GM18502 (cell line): ENCODE measurements around the gene WLS.
A peak's percentile ranks its signal among the peaks of the same experiment; 100 is the strongest.

Source experiments
- ATAC-seq: cut with Tn5 transposase; IDR thresholded peaks from one replicate; pipeline ENCODE4 v1.9.1; 2021; ENCODE audit warnings: mild to moderate bottlenecking; ENCODE audit not compliant: unreplicated experiment, poor library complexity

The WLS gene

DNA sequence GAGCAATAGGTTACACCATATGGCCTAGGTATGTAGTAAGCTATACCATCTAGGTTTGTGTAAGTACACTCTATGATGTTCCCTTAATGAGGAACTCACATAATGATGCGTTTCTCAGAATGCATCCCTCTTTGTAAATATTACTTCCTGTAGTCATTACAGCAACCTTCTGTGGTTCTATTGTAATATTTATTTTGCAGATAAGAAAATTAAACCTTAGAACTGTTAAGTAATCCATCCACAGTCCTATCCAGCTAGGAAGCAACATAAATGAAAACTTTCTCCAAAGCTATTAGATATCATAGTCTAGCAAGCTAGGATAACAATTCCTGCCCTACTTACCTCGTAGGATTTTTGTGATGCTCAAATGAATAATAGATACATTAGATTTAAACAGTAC is 88.7 kb downstream of the WLS start:
- ATAC-seq, result no peak

DNA sequence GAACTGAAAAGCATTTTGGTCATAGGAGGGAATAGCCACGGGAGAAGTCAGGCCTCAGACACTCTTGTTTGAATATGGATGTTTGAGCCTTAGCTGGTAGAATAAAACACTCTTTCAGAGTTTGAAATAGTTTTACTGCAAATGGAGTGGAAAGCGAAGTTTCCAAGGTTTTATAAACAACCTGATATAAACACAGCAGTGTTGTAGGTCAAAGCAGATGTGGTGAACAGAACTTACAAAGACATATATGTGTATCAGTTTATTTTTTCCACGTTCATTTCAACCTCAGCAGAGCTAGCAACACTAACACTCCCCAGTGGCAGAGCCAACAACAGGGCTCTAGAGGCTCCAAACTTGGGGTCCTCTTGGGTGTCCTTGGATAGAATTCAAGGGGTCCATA is 89.9 kb downstream of the WLS start:
- no peak for ATAC-seq

DNA sequence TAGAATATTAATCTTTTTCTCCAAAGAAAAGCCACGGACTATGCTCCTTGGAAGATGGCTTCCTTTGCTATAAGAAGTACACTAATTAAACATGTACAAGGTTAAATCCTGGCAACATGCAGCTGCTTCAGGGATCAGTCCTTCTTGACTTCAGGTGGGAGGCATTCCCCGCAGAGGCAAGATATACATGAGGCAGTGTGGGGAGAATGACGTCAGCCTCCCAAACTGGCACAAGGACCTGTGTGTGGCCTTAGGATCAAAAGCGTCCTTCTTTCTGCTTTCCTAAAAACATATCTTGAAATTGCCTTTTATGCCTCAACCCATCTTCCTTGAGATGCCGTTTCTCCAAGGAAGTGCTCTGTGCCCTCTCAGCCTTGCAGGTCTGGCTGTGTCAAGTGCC is 90.3 kb downstream of the WLS start:
- ATAC-seq, result no peak

DNA sequence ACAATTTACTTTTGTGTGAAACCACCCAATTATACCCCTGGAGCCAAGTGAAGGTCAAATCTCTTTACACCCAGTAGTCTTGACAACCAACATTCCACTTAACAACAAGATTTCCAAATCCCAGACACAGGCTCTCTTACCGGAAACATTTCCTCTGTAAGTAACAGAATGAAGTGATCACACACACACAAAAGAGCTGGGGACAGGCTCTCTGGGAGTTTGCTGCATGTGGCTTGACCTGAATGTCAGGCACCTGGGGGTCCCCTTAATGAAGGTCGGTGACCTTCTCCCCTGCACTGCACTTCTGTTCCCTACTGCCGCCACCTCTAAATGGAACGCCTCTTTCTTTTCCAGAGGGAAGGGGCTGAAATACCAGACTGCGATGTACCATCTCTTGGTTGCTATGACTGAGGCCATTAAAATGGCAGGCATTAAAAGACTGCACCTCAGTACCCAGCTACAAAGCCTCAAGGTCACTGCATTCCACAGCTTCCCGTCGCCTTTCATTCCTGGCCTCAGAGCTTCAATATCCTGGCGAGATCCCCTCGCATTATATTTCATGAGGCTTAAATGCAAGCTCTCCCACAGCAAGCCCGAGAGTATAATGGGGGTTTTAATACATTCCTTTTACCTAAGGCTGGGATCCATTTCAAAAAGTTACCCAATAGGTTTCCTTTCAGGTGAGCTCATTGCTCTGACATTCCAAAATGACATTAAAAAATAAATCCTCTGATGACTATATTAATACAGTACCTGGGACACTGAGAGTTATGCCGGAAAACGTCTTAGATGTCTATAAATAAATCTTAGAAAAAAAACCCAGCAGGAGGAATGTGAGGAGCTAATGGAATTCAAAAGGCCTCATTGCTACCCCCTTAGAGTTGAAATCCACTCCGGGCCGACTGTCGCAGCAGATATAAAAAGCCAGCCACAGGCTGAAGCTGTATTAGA is 91.0 kb downstream of the WLS start:
- ATAC-seq, result no peak

DNA sequence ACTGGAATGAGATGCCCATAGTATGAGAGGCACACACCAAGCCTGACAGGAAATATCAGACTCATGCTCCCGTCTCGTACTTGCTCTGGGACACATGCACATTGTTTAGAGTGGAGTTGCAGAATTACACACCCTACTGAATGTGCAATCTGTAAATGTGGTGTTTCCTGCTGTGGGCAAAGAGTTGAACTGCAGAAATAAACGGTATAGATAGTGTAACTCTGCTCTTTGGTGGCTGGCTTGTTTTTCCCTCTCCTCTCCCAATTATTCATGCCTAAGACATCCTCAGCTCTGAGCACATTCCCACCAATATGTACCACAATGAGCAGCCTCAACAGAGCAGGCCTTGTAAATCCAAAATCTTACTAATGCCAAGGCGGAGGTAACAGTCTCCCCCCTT is 91.8 kb downstream of the WLS start:
- ATAC-seq, result no peak

DNA sequence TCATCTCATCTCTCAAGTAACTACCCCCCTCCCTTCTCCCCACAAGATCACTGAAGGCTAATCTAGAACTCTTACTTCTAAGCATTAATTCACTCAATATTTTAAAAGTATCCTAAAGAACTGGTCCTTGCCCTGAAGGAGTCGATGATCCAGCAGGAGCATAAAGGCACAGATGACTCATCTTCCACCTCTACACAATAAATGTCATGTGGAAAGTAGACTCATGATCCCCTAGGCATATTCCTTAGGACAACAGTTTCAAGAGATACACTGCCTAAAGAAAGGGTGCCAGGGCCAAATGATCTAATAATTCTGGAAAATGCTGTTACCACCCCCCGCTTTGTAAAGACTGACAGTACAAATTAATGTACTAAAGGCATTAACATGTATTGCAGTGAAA is 96.1 kb downstream of the WLS start:
- ATAC-seq, result no peak

DNA sequence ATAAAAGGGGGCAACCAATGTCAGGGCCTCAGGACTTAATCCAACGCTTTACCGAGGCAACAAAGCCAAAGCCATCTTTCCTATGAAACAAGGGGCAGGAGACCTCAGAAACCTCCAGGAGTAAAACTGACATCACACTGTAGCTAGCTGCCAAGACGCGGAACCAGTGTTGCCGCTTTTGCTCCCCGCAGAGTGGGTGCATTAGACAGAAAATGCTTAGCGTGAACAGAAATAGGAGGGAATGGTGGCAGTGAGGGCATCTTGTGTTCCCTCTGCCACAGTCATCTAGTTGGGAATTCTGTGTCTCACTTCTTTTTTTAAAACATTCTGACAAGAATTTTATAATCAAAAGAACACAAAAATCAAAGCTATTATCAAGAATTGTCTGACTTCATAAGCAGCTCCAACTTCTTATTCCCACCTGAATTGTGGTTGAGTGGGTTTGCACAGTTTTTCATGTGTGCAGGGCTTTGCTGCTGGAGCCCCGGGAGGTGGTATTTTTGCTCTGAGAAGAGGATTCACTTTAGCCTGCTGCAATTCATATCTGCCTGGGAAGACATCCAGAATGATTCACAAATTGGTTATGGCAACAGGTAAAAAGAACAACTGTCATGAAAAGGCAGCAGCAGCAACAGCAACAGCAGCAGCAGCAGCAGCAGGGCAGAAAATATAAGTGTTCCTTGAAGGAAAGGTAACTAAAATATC is 99.7 kb downstream of the WLS start:
- ATAC-seq, result no peak

DNA sequence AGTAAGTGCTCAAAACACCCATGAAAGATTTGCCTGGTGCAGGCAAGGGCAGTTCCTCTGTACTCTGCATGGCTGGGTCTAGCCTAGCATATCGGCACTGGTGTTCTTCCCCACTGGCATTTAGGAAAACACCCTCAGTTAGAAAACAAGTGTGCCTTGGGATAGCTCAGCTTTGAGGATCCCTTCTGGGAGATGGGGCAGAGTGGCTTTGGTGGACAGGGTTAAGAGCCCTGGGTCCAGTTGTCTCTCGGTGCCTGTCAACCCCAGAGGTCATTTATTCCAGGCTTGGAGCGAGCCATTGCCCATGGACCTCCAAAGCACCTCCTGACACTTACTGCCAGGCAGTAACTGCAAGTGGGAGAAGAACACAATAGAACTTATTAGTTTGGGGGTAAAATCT is 101.1 kb downstream of the WLS start:
- ATAC-seq, result no peak

DNA sequence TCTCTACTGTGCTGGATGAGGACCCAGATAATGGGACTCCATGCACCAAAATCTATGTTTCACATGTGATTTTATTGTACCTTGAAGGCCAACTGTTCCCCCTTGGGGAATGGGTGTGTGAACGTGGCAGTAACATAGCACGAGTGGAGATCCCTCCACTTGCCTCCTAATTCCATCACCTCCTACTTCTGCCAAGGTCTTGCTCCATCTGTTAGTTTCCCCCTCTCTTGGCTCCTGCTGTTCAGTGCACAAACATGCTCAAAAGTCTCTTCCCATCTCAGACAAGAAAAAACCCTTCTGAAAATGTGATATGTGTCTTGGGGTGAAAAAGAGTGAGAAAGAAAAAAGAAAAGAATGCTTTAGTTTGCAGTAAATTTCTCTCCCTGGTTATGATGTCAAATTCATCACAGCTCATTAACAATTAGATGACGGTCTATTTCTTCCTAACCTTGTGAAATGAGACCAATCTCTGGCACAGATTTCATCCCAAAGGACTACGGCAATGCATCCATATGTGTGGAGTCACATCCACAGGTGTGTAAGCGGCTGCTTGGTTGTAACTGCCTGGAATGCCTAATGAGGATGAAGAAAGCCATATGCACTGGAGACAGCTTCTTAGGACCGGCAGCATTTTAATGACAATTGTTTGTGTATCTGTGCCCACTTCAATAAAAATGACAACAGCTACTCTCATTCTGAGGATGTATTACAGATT is 102.6 kb downstream of the WLS start:
- ATAC-seq, result no peak

DNA sequence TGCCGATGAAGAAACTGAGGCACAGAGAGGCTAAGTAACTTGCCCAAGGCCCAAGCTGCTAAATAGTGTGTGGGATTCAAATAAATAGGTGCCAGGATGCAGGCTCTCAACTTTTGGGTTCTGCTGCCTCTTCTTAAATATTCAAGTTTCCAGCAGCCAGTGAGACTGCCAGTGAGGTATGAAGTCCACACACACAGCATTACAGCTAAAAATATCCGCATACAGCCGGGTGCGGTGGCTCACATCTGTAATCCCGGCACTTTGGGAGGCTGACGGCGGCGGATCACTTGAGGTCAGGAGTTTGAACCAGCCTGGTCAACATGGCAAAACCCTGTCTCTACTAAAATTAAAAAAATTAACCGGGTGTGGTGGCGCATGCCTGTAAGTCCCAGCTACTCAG is 103.5 kb downstream of the WLS start:
- ATAC-seq, result no peak

DNA sequence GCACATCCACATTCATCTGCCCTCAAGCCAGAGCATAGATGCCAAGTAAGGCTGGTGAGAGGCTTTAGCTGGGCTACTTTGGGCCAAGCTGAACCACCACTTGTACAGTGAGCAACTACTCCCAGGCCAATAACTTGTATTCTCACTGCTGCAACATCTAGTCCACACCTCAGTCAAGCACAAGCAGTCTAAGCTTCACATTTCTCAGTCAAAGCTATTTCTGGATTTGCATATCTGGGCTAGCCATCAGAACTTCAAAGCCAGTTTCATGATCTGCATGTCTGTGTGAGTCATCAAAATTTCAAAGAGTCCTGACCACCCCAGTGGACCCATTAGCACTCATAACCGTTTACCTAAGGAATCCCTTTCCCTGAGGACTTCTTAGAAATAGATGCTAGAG is 104.2 kb downstream of the WLS start:
- peak; percentile 78 for ATAC-seq

DNA sequence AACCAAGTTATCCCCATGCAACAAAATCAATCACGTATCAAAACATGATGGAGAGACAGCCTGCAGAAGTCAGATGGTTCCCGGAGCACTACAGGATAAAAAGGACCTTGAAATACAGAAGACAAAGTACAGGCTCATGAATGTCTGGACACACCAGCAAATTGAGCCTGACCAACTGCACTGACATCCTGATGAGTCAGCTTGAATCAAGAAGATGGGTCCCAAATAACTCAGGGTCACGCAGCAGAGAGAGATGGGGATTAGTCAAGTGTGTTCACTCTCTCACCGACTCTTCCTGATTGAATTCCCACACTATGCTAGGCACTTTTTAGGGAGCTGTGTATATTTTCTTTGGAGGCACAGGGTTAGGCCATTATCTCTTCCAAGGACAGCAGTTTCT is 110.8 kb downstream of the WLS start:
- no peak for ATAC-seq

DNA sequence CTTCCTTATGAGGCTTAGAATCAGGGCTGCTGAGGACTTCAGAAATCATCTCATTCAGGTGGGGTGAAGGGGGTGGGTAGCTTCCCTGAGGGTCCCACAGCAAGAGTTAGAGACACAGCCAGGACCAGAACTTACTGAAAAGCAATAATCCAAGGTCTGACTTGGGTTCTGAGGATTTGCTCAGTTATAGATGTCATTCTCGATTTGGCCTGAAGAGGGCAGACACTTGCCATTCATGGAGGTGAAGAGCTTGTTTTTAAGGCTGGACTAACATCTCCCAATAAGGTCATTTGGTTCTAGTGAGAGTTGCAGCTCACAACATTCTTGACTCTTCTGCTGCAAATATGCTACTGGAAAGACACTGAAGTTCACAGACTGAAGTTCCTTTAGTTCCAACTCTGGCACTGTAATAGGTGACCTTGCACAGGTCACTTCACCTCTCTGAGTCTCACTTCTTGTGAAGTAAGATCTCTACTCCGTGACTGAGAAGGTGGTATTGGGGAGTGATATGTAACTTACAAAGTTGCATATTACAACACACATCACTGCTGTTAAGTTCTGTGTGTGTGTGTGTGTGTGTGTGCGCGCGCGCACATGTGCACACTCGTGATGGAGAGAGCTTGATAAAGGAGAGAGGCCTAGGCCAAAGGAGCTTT is 112.1 kb downstream of the WLS start:
- ATAC-seq, result peak; percentile 78

DNA sequence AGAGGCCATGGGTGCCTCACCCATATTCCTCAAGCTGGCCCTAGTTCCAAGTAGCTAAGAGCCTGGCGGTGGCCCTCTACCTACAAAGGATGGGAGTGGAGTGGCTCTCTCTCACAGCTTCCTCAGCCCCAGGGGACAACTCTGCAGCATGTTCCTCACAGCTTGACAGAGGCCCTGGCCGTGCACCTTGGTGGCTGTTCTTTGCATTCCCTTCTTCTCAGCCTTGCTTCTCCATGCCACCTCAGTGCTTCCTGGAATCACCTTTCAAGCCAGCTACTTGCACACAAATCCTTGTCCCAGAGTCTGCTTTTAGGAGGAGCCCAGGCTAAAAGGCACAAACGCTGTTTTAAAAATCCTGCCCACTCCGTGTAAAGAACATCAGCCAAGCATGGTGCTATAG is 112.9 kb downstream of the WLS start:
- no peak for ATAC-seq

DNA sequence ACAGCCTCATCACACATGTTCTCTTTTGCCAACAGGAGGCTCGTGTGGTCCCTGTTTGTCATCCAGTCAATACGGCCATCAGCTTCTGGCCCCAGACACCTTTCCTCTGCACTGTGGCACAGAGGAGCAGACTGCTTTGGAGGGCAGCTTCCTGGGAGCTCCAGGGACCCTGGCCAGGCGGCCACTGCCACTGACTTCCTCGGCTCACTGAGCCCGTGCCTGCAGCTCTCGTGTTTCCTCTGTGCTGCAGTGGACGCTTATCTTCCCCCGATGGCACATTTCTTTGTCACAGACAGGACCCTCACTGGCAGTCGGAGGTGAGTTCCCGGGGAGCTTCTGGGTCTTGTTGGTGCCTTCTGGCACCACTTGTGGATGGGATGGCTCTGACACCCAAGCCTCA is 114.9 kb downstream of the WLS start:
- no peak for ATAC-seq

DNA sequence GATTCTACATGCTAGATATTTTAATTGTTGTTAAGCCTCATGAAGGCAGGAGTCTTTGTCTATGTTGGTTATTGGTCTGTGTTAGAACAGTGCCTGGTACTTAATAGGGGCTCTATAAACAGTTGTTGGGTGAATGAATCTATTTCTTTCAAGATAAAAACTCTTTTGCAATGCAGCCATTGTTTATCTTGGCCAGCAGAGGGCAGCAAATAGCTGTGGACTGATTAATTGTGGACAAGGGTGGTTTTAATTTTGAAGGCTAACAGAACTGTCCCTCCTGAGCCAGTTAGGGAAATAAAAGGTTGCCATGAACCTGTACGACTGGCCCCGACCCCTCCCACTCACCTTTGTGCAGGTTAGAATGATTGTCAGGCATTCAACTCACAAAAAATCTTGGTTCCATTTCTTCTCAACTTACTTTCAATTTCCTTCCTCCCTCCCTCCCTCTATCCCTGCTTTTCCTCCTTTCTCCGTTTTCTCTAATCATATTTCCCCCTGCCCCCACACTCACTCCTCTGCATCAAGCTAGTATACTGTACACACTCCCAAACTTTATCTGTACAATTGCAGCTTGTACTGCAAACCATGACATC is 115.6 kb downstream of the WLS start:
- no peak for ATAC-seq

DNA sequence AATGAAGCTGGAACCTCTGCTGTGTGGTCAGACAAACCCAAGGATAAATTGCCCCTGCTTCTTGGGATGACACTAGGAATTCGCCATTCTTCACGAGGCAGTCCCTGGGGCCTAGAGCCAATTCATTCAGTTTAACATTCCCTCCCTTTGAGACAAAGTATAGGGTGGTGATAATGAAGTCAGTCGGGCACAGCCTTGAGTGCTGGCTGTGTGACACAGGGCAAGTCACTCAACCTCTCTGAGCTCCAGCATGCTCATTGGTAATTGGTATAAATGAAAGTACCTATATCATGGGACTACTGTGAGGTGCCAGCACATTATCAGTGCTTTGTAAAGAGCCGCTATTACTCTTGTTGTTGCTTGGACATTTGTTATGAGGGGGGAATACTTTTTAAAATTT is 117.0 kb downstream of the WLS start:
- no peak for ATAC-seq

DNA sequence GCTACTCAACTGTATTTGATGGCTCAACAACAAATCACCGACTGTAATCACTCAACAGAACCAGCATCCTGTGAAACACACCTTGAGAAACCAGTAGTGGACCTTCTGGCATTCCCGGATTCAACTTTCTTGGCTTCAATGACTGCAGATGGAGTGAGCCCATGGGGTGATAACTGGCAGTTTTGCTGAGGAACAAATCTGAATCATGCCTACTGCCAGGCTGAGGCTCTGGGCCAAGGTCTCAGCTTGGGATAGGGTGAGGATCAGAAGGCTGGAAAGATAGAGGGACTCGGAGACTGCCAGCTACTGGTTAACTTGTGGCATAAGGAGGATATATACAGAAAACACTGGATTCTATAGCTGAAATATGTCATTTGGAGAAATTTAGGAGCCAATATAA is 118.4 kb downstream of the WLS start:
- no peak for ATAC-seq

DNA sequence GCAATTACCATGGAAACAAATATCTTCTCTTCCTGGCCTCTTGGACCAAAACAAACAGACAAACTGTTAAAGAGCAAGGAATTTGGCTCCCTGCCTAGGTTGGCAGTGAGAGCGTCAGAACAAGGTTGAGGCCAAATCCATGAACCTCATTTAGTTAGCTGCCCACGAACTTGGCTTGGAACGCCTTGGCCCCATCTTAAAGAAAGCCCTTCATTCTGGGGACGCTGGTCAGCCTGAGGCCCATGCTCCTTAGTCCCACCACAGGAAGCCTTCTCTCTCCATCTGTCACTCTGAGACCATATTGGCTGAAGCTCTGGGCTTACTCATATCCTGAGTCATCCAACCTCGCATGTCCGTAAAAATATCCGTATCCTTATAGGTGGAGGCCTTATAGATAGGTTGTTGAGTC is 119.5 kb downstream of the WLS start:
- no peak for ATAC-seq
